T-helper 2 cell treated with Interferon-gamma antibody and Interleukin-4, amounts not matched to agents 5 μg/mL and 100 μg/mL, for 36 hours (primary cell): Measurements from ENCODE around the gene DYRK1A.
"Not testable (repeated sequence)": the region's sequence is repeated elsewhere in the genome, so short reads cannot be mapped to it uniquely, and the experiment has no call there.

Experiments
- DNase-seq: peaks from one replicate; pipeline ENCODE4 v3.0.0; 2021; ENCODE audit warnings: low spot score
- H3K27ac Mint-ChIP-seq: one replicate; pipeline ENCODE4 v1.8.0; 2021; ENCODE audit warnings: mild to moderate bottlenecking, mixed read lengths
- H3K27me3 Mint-ChIP-seq: one replicate; pipeline ENCODE4 v1.8.0; 2021; ENCODE audit warnings: low read depth, mixed read lengths
- H3K36me3 Mint-ChIP-seq: one replicate; pipeline ENCODE4 v1.8.0; 2021; ENCODE audit warnings: low read depth, mixed read lengths
- H3K4me1 Mint-ChIP-seq: one replicate; pipeline ENCODE4 v1.8.0; 2021; ENCODE audit warnings: low read depth, mixed read lengths
- H3K4me3 Mint-ChIP-seq: one replicate; pipeline ENCODE4 v1.8.0; 2022; ENCODE audit warnings: mild to moderate bottlenecking, moderate library complexity, mixed read lengths
- H3K9me3 Mint-ChIP-seq: one replicate; pipeline ENCODE4 v1.8.0; 2021; ENCODE audit warnings: mixed read lengths

Gene DYRK1A

DNA sequence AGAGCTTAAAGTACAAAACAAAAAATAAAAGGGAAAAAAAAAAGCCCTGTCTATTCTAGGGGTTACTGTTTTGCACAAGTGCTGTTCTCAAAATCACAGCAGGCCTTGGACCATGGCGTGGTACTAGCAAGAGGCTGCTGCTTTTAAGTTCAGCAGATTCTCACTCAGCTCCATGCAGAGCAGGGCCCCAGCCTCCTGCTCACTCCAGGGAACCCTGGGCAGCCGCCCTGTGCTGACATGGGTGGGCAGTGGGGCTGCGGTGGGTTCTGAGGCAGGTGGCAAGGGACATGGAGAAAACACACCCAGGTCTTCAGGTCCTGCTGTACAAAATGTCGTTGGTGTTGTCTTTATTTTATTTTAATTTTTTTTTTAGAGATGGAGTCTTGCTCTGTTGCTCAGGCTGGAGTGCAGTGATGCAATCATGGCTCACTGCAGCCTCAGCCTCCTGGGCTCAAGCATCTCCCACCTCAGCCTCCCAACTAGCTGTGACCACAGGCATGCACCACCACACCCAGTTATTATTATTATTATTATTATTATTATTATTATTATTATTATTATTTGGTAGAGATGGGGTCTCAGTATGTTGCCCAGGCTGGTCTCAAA is 170.9 kb downstream of the DYRK1A start:
- Mint-ChIP-seq H3K27me3 (peaks cover 20% of the 10 kb centered on the region), H3K36me3 (no peaks in the 10 kb centered on the region), H3K27ac (no peak overlapping the region), H3K9me3 (peaks cover 8% of the 10 kb centered on the region), H3K4me1 (no peaks in the 10 kb centered on the region), H3K4me3 (no peak overlapping the region)
- no peak for DNase-seq

DNA sequence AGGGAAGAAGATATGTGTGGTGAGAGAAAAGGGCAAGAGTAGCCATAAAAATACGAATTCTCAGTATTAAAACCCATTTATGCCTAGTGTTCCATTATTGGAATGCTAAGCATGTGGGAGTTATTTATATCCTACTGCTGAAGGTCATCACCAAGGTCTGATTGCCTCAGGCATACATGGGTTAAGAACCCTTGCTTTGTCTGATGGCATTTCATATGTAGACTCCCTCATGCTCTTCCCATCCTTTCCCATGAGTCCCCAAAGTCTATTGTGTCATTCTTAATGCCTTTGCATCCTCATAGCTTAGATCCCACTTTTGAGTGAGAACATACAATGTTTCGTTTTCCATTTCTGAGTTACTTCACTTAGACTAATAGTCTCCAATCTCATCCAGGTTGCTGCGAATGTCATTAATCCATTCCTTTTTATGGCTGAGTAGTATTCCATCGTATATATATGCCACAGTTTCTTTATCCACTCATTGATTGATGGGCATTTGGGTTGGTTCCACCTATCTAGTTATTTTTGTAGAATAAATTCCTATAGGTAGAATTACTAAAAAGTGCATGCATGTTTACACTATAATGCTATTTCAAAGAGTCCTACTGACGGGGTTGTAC is 172.5 kb downstream of the DYRK1A start:
- Mint-ChIP-seq H3K9me3 (peaks cover 8% of the 10 kb centered on the region), H3K27ac (no peak overlapping the region), H3K4me3 (no peak overlapping the region), H3K27me3 (peaks cover 21% of the 10 kb centered on the region), H3K36me3 (no peaks in the 10 kb centered on the region), H3K4me1 (no peaks in the 10 kb centered on the region)
- no peak for DNase-seq

- not testable (repeated sequence) for H3K36me3 Mint-ChIP-seq, H3K4me3 Mint-ChIP-seq, H3K27ac Mint-ChIP-seq, DNase-seq, H3K4me1 Mint-ChIP-seq, H3K9me3 Mint-ChIP-seq
- H3K27me3 Mint-ChIP-seq: peaks cover 15% of the 10 kb centered on the region
Observed at GRCh38 chr21:37541128-37541527, 174.6 kb downstream of the DYRK1A start.

- Mint-ChIP-seq H3K4me3 (no peak overlapping the region), H3K36me3 (no peaks in the 10 kb centered on the region), H3K9me3 (no peaks in the 10 kb centered on the region), H3K27ac (no peak overlapping the region), H3K4me1 (peaks cover 10% of the 10 kb centered on the region), H3K27me3 (peaks cover 18% of the 10 kb centered on the region)
- no peak for DNase-seq
Observed at GRCh38 chr21:37542512-37542911, 175.9 kb downstream of the DYRK1A start.

GRCh38 chr21:37546299-37546908 is 179.8 kb downstream of the DYRK1A start:
- Mint-ChIP-seq H3K4me1 (peaks cover 12% of the 10 kb centered on the region), H3K9me3 (no peaks in the 10 kb centered on the region), H3K4me3 (no peak overlapping the region), H3K36me3 (no peaks in the 10 kb centered on the region), H3K27ac (no peak overlapping the region), H3K27me3 (peaks cover 14% of the 10 kb centered on the region)
- DNase-seq: no peak

- H3K9me3 Mint-ChIP-seq: no peaks in the 10 kb centered on the region
- no peak overlapping the region for H3K27ac Mint-ChIP-seq
- DNase-seq: no peak
- no peaks in the 10 kb centered on the region for H3K36me3 Mint-ChIP-seq
- H3K4me3 Mint-ChIP-seq: no peak overlapping the region
- peaks cover 14% of the 10 kb centered on the region for H3K27me3 Mint-ChIP-seq
- H3K4me1 Mint-ChIP-seq: peaks cover 12% of the 10 kb centered on the region
Observed at GRCh38 chr21:37546949-37547614, 180.5 kb downstream of the DYRK1A start.

DNA sequence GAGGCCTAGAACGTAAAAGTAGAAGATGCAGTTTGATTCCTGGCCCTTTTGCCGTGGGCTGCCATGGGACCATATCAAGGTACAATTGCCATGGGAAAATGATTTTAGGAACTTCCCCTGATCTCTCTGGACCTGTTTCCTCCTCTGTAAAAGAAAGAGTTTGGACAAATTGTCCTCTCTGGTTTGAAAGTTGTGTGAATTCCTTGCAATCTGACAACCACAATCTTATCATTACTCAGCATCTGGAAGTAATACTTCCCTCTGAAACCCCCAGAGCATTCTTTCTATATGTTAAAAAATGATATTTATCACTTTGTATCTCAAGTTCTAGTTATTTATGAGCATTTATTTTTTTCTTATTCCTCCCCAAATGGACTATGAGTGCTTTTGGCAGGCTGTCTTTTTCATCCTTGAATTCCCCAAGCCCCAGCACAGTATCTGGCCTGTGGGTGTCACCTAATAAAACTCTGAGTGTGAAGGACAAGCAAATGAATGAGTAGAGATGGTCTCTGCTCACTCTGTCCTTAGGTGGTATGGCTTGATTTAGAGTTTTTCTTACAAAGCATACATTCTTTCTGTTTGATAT is 181.1 kb downstream of the DYRK1A start:
- Mint-ChIP-seq H3K4me3 (no peak overlapping the region), H3K4me1 (peaks cover 12% of the 10 kb centered on the region), H3K36me3 (no peaks in the 10 kb centered on the region), H3K27me3 (peaks cover 9% of the 10 kb centered on the region), H3K9me3 (no peaks in the 10 kb centered on the region), H3K27ac (no peak overlapping the region)
- DNase-seq: no peak

DNA sequence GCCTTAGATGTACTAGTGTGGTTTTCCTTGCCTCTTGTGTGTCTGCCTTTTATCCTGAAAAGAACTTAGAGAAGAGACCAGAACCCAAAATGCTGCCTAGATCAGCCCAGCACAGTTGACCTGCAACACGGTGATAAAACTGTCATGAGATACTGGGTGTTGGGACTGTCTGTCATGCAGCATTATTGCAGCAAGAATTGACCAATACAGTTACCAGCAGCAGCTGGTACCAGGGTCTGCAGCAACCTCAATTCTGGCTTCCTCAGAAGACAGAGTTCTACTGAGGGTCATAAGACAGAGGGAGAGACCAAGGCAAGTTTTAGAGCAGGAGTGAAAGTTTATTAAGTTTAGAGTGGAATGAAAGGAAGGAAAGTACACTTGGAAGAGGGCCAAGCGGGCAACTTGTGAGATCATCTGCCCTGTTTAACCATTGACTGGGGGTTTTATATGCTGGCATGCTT is 182.0 kb downstream of the DYRK1A start:
- DNase-seq: no peak
- H3K27me3 Mint-ChIP-seq: peaks cover 4% of the 10 kb centered on the region
- H3K4me1 Mint-ChIP-seq: peaks cover 12% of the 10 kb centered on the region
- H3K4me3 Mint-ChIP-seq: no peak overlapping the region
- H3K27ac Mint-ChIP-seq: no peak overlapping the region
- H3K36me3 Mint-ChIP-seq: no peaks in the 10 kb centered on the region
- no peaks in the 10 kb centered on the region for H3K9me3 Mint-ChIP-seq

DNA sequence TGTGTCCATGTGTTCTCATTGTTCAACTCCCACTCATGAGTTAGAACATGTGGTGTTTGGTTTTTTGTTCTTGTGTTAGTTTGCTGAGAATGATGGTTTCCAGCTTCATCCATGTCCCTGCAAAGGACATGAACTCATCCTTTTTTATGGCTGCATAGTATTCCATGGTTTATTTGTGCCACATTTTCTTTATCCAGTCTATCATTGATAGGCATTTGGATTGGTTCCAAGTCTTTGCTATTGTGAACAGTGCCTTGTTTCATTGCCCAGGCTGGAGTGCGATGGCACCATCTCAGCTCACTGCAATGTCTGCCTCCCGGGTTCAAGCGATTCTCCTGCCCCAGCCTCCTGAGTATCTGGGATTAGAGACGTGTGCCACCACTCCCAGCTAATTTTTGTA is 183.2 kb downstream of the DYRK1A start:
- not testable (repeated sequence) for H3K27me3 Mint-ChIP-seq

DNA sequence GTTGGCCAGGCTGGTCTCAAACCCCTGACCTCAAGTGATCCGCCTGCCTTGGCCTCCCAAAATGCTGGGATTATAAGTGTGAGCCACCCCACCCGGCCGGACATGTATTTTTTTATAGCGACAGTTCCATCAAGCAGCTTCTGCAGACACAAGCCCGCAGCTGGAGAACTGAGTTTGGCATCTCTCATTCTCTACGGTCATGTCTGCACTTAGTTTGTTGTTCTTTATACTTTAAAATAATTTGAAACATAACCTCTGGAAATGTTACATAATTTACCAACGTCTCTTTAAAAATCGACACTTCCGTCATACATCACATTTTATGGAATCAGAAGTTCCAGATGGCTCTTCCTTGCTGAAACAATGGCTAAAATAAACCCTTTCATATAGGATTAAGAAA is 183.6 kb downstream of the DYRK1A start:
- H3K27me3 Mint-ChIP-seq: peaks cover 8% of the 10 kb centered on the region

More for the DNA sequence above, 183.2 kb downstream of the DYRK1A start:
- H3K36me3 Mint-ChIP-seq, H3K9me3 Mint-ChIP-seq, DNase-seq, H3K27ac Mint-ChIP-seq, H3K4me3 Mint-ChIP-seq: not testable (repeated sequence)
- H3K4me1 Mint-ChIP-seq: peaks cover 12% of the 10 kb centered on the region

DNA sequence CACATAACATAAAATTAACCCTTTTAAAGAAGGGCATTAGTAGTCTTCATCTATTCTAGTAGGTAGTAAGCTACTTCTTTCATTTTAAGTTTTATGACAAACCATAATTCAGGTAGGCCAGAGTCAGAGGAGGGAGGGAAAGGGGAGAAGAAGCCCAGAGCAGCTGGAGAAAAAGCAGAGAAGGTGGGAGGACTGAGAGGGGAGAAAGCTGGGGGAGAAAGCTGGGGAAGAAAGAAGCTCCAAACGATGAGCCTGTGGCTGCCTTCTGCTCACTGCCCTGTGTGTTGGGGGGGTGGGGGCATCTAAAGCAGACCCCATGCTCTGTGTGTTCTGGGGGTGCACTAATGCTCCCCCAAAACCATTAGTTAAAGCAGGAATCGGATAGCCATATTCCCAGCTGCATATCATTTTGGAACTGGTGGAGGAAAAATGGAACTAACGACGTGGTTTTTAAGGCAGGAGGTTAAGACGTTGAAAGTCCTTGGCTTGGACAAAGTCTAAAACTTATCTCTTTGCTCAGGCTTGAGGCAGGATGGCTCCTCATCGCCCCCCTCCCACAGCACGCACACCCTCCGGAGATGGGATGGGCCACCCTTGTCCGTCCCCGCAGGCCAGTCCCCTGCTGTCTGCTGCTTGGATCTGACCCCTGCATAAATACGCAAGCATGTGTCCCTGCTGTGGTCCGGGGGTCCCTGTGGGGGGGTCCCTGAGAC is 184.2 kb downstream of the DYRK1A start:
- peaks cover 12% of the 10 kb centered on the region for H3K4me1 Mint-ChIP-seq
- H3K36me3 Mint-ChIP-seq: no peaks in the 10 kb centered on the region
- DNase-seq: no peak
- H3K27me3 Mint-ChIP-seq: peaks cover 8% of the 10 kb centered on the region
- no peak overlapping the region for H3K4me3 Mint-ChIP-seq
- H3K27ac Mint-ChIP-seq: no peak overlapping the region
- no peaks in the 10 kb centered on the region for H3K9me3 Mint-ChIP-seq

More for the DNA sequence above, 183.6 kb downstream of the DYRK1A start:
- H3K27ac Mint-ChIP-seq: no peak overlapping the region
- no peaks in the 10 kb centered on the region for H3K36me3 Mint-ChIP-seq
- H3K4me1 Mint-ChIP-seq: peaks cover 12% of the 10 kb centered on the region
- no peak overlapping the region for H3K4me3 Mint-ChIP-seq
- no peak for DNase-seq
- no peaks in the 10 kb centered on the region for H3K9me3 Mint-ChIP-seq

- DNase-seq: no peak
- H3K4me1 Mint-ChIP-seq: peaks cover 12% of the 10 kb centered on the region
- H3K9me3 Mint-ChIP-seq: no peaks in the 10 kb centered on the region
- H3K36me3 Mint-ChIP-seq: no peaks in the 10 kb centered on the region
- H3K27me3 Mint-ChIP-seq: peaks cover 8% of the 10 kb centered on the region
- H3K27ac Mint-ChIP-seq: no peak overlapping the region
- no peak overlapping the region for H3K4me3 Mint-ChIP-seq
Observed at GRCh38 chr21:37551331-37551992, 184.9 kb downstream of the DYRK1A start.

DNA sequence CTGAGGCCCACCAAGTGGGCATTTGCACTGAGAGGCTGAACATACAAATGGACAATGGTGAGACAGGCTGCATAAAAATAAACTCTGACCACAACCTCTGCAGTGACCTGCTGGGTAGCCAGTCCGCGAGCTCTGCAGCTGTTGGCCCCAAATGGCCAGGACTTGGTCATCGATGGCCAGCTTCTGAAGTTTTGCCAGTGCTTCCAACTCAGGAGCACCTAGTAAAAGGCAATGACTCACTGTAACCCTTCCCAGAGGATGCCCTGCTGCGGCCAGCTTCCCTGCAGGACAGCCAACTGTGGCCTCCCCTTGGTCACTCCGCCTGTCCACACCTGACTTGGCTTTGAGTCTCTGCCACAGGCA is 185.4 kb downstream of the DYRK1A start:
- no peaks in the 10 kb centered on the region for H3K9me3 Mint-ChIP-seq
- no peak overlapping the region for H3K27ac Mint-ChIP-seq
- H3K27me3 Mint-ChIP-seq: peaks cover 7% of the 10 kb centered on the region
- no peaks in the 10 kb centered on the region for H3K36me3 Mint-ChIP-seq
- no peak overlapping the region for H3K4me3 Mint-ChIP-seq
- H3K4me1 Mint-ChIP-seq: peaks cover 8% of the 10 kb centered on the region
- no peak for DNase-seq
